GM19043 (cell line): ENCODE measurements around the gene GALNT9.
"Not testable (repeated sequence)": the region's sequence is repeated elsewhere in the genome, so short reads cannot be mapped to it uniquely, and the experiment has no call there.

Experiments used
- ATAC-seq: cut with Tn5 transposase; IDR thresholded peaks from one replicate; pipeline ENCODE4 v1.9.1; 2021; ENCODE audit warnings: low read depth; ENCODE audit not compliant: unreplicated experiment

GALNT9 gene

GRCh38 chr12:132300789-132301722 is 28.3 kb downstream of the GALNT9 start:
- ATAC-seq: no peak

GRCh38 chr12:132296063-132296462 is 33.3 kb downstream of the GALNT9 start:
- no peak for ATAC-seq

GRCh38 chr12:132295561-132295960 is 33.8 kb downstream of the GALNT9 start:
- ATAC-seq: not testable (repeated sequence)

- ATAC-seq: no peak
These were observed 34.3 kb downstream of the GALNT9 start for GRCh38 chr12:132295101-132295526.

GRCh38 chr12:132294121-132295034 is 35.0 kb downstream of the GALNT9 start:
- ATAC-seq: no peak

GRCh38 chr12:132292328-132293319 is 36.8 kb downstream of the GALNT9 start:
- no peak for ATAC-seq

- no peak for ATAC-seq
These were observed 37.8 kb downstream of the GALNT9 start for GRCh38 chr12:132291402-132292175.

- ATAC-seq: no peak
These were observed 39.2 kb downstream of the GALNT9 start for GRCh38 chr12:132290203-132290540.

GRCh38 chr12:132289356-132290202 is 39.8 kb downstream of the GALNT9 start:
- no peak for ATAC-seq

- ATAC-seq: no peak
These were observed 40.7 kb downstream of the GALNT9 start for GRCh38 chr12:132288516-132289215.

- no peak for ATAC-seq
These were observed 41.8 kb downstream of the GALNT9 start for GRCh38 chr12:132287391-132288238.

GRCh38 chr12:132286912-132287311 is 42.5 kb downstream of the GALNT9 start:
- no peak for ATAC-seq

GRCh38 chr12:132285991-132286681 is 43.3 kb downstream of the GALNT9 start:
- ATAC-seq: no peak

GRCh38 chr12:132284827-132285741 is 44.3 kb downstream of the GALNT9 start:
- ATAC-seq: no peak

- no peak for ATAC-seq
These were observed 45.1 kb downstream of the GALNT9 start for GRCh38 chr12:132284071-132284826.
